Osteoblast (primary cell): ENCODE results near the gene CELSR1. TPM values are rescaled to one million over a fixed set of nuclear protein-coding genes. Genes with fewer than 3 reads are reported as not detected.
A peak's percentile ranks its signal among the peaks of the same experiment; 100 is the strongest.

Source experiments
- DNase-seq: peaks from one replicate; pipeline ENCODE4 v3.0.0; 2011; ENCODE audit warnings: low spot score, mixed read lengths; ENCODE audit not compliant: insufficient read length; ENCODE audit errors: missing footprints
- H2AFZ ChIP-seq: 2 replicates; pipeline ENCODE4 v1.6.0; 2011; ENCODE audit warnings: mild to moderate bottlenecking, low read length
- H3K27ac ChIP-seq: 2 replicates; pipeline ENCODE4 v1.5.1; 2011; ENCODE audit warnings: mild to moderate bottlenecking, low read depth, low read length, moderate library complexity
- H3K27me3 ChIP-seq: 2 replicates; pipeline ENCODE4 v1.6.0; 2012; ENCODE audit warnings: mild to moderate bottlenecking, control low read depth, inconsistent platforms, low read length, moderate library complexity; ENCODE audit not compliant: insufficient read depth
- H3K36me3 ChIP-seq: 2 replicates; pipeline ENCODE4 v1.5.1; 2011; ENCODE audit warnings: mild to moderate bottlenecking, low read length, control low read depth, moderate library complexity; ENCODE audit not compliant: insufficient read depth
- H3K4me1 ChIP-seq: 2 replicates; pipeline ENCODE4 v1.5.1; 2011; ENCODE audit warnings: mild to moderate bottlenecking, low read length, control low read depth, moderate library complexity; ENCODE audit not compliant: insufficient read depth
- H3K4me2 ChIP-seq: 2 replicates; pipeline ENCODE4 v1.6.0; 2011; ENCODE audit warnings: mild to moderate bottlenecking, low read length; ENCODE audit not compliant: insufficient read depth
- H3K4me3 ChIP-seq: fragments of 200-600 bp; sonication (generic); 3 replicates; pipeline ENCODE4 v1.5.1; 2012; ENCODE audit warnings: mild to moderate bottlenecking, low read length, inconsistent platforms; ENCODE audit not compliant: insufficient read depth
- H3K79me2 ChIP-seq: 2 replicates; pipeline ENCODE4 v1.6.0; 2012; ENCODE audit warnings: mild to moderate bottlenecking, low read length, control low read depth, inconsistent platforms; ENCODE audit not compliant: insufficient read depth
- H3K9me3 ChIP-seq: 2 replicates; pipeline ENCODE4 v1.5.1; 2011; ENCODE audit warnings: low read depth, low read length, control low read depth
- H4K20me1 ChIP-seq: 2 replicates; pipeline ENCODE4 v1.6.0; 2012; ENCODE audit warnings: mild to moderate bottlenecking, low read length, control low read depth; ENCODE audit not compliant: insufficient read depth
- CTCF ChIP-seq: IDR thresholded peaks from 2 replicates; pipeline ENCODE4 v1.5.1; 2011; ENCODE audit warnings: mild to moderate bottlenecking, low read depth, low read length, moderate library complexity; ENCODE audit errors: extremely low read depth
- total RNA-seq: library from RNA; depleted of rRNA; stranded (reverse); fragments of >200 nt; gene quantifications from 2 replicates; pipeline ENCODE4 v1.2.3, GENCODE V29; 2012

Gene CELSR1
- total RNA-seq, 1 donor = 3.6 TPM

DNA sequence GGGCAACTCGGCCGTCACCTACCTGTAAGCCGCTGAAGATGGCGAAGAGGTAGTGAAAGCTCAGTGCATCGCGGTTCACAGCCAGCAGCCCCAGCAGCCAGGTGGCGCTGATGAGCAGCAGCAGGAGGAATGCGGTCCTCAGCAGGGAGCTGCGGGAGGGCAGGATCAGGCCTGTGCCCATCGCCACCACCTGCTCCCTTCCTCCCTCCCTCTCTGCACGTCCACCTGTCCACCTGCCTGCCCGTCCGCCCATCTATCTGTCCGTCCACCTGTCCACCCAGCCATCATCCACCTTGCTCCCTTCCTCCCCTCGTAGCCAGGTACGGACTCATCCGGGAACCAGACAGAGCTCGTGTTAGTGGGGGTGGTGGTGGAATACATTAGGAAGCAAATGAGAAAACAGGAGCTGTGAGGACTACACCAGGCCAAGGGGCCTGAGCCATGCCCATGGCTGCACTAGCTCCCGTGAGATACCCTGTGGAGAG lies 169.7 kb downstream of the CELSR1 start:
- Histone ChIP-seq H3K36me3 (no peaks in the 10 kb centered on the region), H3K9me3 (no peaks in the 10 kb centered on the region), H3K27ac (no peak overlapping the region), H3K79me2 (no peaks in the 10 kb centered on the region), H3K4me2 (no peak overlapping the region), H3K27me3 (peaks cover 3% of the 10 kb centered on the region), H3K4me1 (no peaks in the 10 kb centered on the region), H4K20me1 (no peaks in the 10 kb centered on the region), H3K4me3 (no peak overlapping the region), H2AFZ (no peak overlapping the region)
- peak; percentile 81 for TF ChIP-seq CTCF
- peak; percentile 99 for DNase-seq

GRCh38 chr22:46366801-46367706 lies 170.4 kb downstream of the CELSR1 start:
- Histone ChIP-seq H3K4me3 (no peak overlapping the region), H3K27ac (no peak overlapping the region), H3K9me3 (no peaks in the 10 kb centered on the region), H2AFZ (no peak overlapping the region), H3K4me1 (no peaks in the 10 kb centered on the region), H4K20me1 (no peaks in the 10 kb centered on the region), H3K36me3 (no peaks in the 10 kb centered on the region), H3K79me2 (no peaks in the 10 kb centered on the region), H3K4me2 (no peak overlapping the region), H3K27me3 (peaks cover 3% of the 10 kb centered on the region)
- peak; percentile 85 for DNase-seq
- TF ChIP-seq CTCF = no peak

DNA sequence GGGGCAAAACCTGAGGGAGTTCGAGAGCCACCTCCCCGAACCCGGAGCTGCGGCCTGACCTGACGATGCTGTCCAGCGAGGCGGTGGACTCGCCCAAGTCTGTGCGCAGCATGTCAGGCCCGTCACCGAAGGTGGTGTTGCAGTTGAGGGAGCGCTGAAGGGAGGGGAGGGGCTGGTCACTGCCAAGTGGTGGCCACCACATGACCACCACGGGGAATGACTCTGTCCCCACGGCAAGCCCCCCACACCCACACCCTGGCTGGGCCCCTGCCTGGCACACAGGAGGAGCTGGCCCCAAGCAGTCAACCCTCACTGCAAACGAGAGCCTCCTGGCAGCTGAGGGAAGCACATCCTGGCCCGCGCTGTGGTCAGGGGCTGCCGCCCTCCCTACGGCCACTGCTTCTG lies 171.1 kb downstream of the CELSR1 start:
- H3K27me3 ChIP-seq = peaks cover 8% of the 10 kb centered on the region
- no peak for DNase-seq
- no peaks in the 10 kb centered on the region for H4K20me1 ChIP-seq
- no peaks in the 10 kb centered on the region for H3K4me1 ChIP-seq
- no peaks in the 10 kb centered on the region for H3K36me3 ChIP-seq
- H3K79me2 ChIP-seq = no peaks in the 10 kb centered on the region
- no peak overlapping the region for H3K4me2 ChIP-seq
- TF ChIP-seq CTCF = no peak
- no peak overlapping the region for H3K4me3 ChIP-seq
- H3K27ac ChIP-seq = no peak overlapping the region
- H2AFZ ChIP-seq = no peak overlapping the region
- H3K9me3 ChIP-seq = no peaks in the 10 kb centered on the region

GRCh38 chr22:46365166-46365624 lies 172.2 kb downstream of the CELSR1 start:
- H3K36me3 ChIP-seq = no peaks in the 10 kb centered on the region
- H3K4me1 ChIP-seq = no peaks in the 10 kb centered on the region

More at GRCh38 chr22:46365166-46365624, 172.2 kb downstream of the CELSR1 start:
- Histone ChIP-seq H2AFZ (no peak overlapping the region), H3K4me2 (no peak overlapping the region), H3K9me3 (no peaks in the 10 kb centered on the region), H3K79me2 (no peaks in the 10 kb centered on the region), H3K4me3 (no peak overlapping the region), H3K27me3 (peaks cover 10% of the 10 kb centered on the region), H4K20me1 (no peaks in the 10 kb centered on the region), H3K27ac (no peak overlapping the region)
- no peak for DNase-seq
- TF ChIP-seq CTCF = no peak
